Neural progenitor cell (in vitro differentiated cells): ENCODE results near the gene BIRC6. TPM values are rescaled to one million over a fixed set of nuclear protein-coding genes. Genes with fewer than 3 reads are reported as not detected.

ENCODE experiments used
- DNase-seq: peaks from one replicate; pipeline ENCODE4 v3.0.0-alpha.2; 2016; ENCODE audit warnings: low spot score
- H2AFZ ChIP-seq: fragments of 200-600 bp; sonication (generic); replicated peaks from 2 replicates; pipeline ENCODE4 v1.6.1; 2016; ENCODE audit warnings: antibody characterized with exemption
- H3F3A ChIP-seq: fragments of 200-600 bp; sonication (generic); 2 replicates; pipeline ENCODE4 v1.6.1; 2016; ENCODE audit warnings: antibody characterized with exemption, low read depth
- H3K27ac ChIP-seq: fragments of 200-600 bp; sonication (generic); 2 replicates; pipeline ENCODE4 v1.5.1; 2016; ENCODE audit warnings: mild to moderate bottlenecking
- H3K27me3 ChIP-seq: fragments of 200-600 bp; sonication (generic); 2 replicates; pipeline ENCODE4 v1.6.1; 2016; ENCODE audit warnings: mild to moderate bottlenecking, moderate library complexity
- H3K36me3 ChIP-seq: fragments of 200-600 bp; sonication (generic); 2 replicates; pipeline ENCODE4 v1.5.1; 2016
- H3K4me1 ChIP-seq: fragments of 200-600 bp; sonication (generic); 2 replicates; pipeline ENCODE4 v1.6.1; 2016; ENCODE audit warnings: mixed run types
- H3K4me2 ChIP-seq: fragments of 200-600 bp; sonication (generic); 2 replicates; pipeline ENCODE4 v1.6.1; 2016
- H3K4me3 ChIP-seq: fragments of 200-600 bp; sonication (generic); 2 replicates; pipeline ENCODE4 v1.5.1; 2016
- H3K79me2 ChIP-seq: fragments of 200-600 bp; sonication (generic); 2 replicates; pipeline ENCODE4 v1.6.1; 2016; ENCODE audit warnings: low read depth
- H3K9ac ChIP-seq: fragments of 200-600 bp; sonication (generic); 2 replicates; pipeline ENCODE4 v1.6.1; 2016
- H3K9me3 ChIP-seq: fragments of 200-600 bp; sonication (generic); 2 replicates; pipeline ENCODE4 v1.5.1; 2016; ENCODE audit warnings: low read depth
- H4K20me1 ChIP-seq: fragments of 200-600 bp; sonication (generic); 2 replicates; pipeline ENCODE4 v1.6.1; 2016; ENCODE audit warnings: low read depth
- H3K27ac Mint-ChIP-seq: 3 replicates; pipeline ENCODE4 v1.8.0; 2021; ENCODE audit warnings: mixed read lengths
- H3K27me3 Mint-ChIP-seq: 2 replicates; pipeline ENCODE4 v1.8.0; 2022; ENCODE audit warnings: low read depth, mild to moderate bottlenecking, inconsistent platforms, moderate library complexity, mixed read lengths; ENCODE audit not compliant: insufficient read depth
- H3K36me3 Mint-ChIP-seq: 3 replicates; pipeline ENCODE4 v1.8.0; 2021; ENCODE audit warnings: mixed read lengths
- H3K4me1 Mint-ChIP-seq: 3 replicates; pipeline ENCODE4 v1.8.0; 2021; ENCODE audit warnings: mixed read lengths
- H3K4me3 Mint-ChIP-seq: 3 replicates; pipeline ENCODE4 v1.8.0; 2021; ENCODE audit warnings: mild to moderate bottlenecking, moderate library complexity, mixed read lengths
- H3K9me3 Mint-ChIP-seq: 3 replicates; pipeline ENCODE4 v1.8.0; 2020; ENCODE audit warnings: mixed read lengths
- CTCF ChIP-seq: fragments of 200-600 bp; sonication (generic); IDR thresholded peaks from 2 replicates; pipeline ENCODE4 v1.5.1; 2017; ENCODE audit warnings: antibody characterized with exemption, mild to moderate bottlenecking
- EZH2 ChIP-seq: fragments of 200-600 bp; sonication (generic); IDR thresholded peaks from 2 replicates; pipeline ENCODE4 v1.6.1; 2017; ENCODE audit warnings: antibody characterized with exemption, mild to moderate bottlenecking, moderate library complexity
- EZH2phosphoT487 ChIP-seq: fragments of 200-600 bp; sonication (generic); IDR thresholded peaks from 2 replicates; pipeline ENCODE4 v1.6.1; 2017; ENCODE audit warnings: antibody characterized with exemption
- total RNA-seq: library from RNA; depleted of rRNA; stranded (reverse); fragments of >200 nt; gene quantifications from 2 replicates; pipeline ENCODE4 v1.2.3, GENCODE V29; 2015; ENCODE audit warnings: low replicate concordance

Gene BIRC6
- total RNA-seq, 1 donor from 2014 or later = 105 TPM

- no peaks in the 10 kb centered on the region for H3K9me3 ChIP-seq
- no peaks in the 10 kb centered on the region for H3K27me3 ChIP-seq
- no peak overlapping the region for H3K27ac ChIP-seq
- no peaks in the 10 kb centered on the region for H3K79me2 ChIP-seq
- Mint-ChIP-seq H3K4me1 (no peaks in the 10 kb centered on the region), H3K36me3 (peaks cover 15% of the 10 kb centered on the region), H3K9me3 (no peaks in the 10 kb centered on the region), H3K27me3 (no peaks in the 10 kb centered on the region), H3K4me3 (no peak overlapping the region), H3K27ac (no peak overlapping the region)
- no peaks in the 10 kb centered on the region for H3K36me3 ChIP-seq
- H3F3A ChIP-seq = no peaks in the 10 kb centered on the region
- no peaks in the 10 kb centered on the region for H3K4me1 ChIP-seq
- no peak for TF ChIP-seq EZH2
- H3K4me2 ChIP-seq = no peak overlapping the region
- DNase-seq = no peak
- no peak overlapping the region for H3K9ac ChIP-seq
- no peak overlapping the region for H3K4me3 ChIP-seq
- H2AFZ ChIP-seq = no peak overlapping the region
- peaks cover 6% of the 10 kb centered on the region for H4K20me1 ChIP-seq
Observed at GRCh38 chr2:32399221-32399620, 42.4 kb downstream of the BIRC6 start.

GRCh38 chr2:32402091-32402490, 45.3 kb downstream of the BIRC6 start:
- H3K27me3 ChIP-seq = no peaks in the 10 kb centered on the region
- H2AFZ ChIP-seq = no peak overlapping the region
- no peaks in the 10 kb centered on the region for H3K9me3 Mint-ChIP-seq
- peaks cover 14% of the 10 kb centered on the region for H3K36me3 ChIP-seq
- DNase-seq = no peak
- no peaks in the 10 kb centered on the region for H3K4me1 Mint-ChIP-seq
- TF ChIP-seq EZH2phosphoT487 = no peak
- no peak for TF ChIP-seq EZH2
- no peak overlapping the region for H3K4me2 ChIP-seq
- H3K9ac ChIP-seq = no peak overlapping the region
- no peaks in the 10 kb centered on the region for H3F3A ChIP-seq
- H3K4me3 ChIP-seq = no peak overlapping the region
- peaks cover 6% of the 10 kb centered on the region for H4K20me1 ChIP-seq
- no peak overlapping the region for H3K4me3 Mint-ChIP-seq
- no peaks in the 10 kb centered on the region for H3K9me3 ChIP-seq
- no peaks in the 10 kb centered on the region for H3K79me2 ChIP-seq
- no peaks in the 10 kb centered on the region for H3K27me3 Mint-ChIP-seq
- H3K27ac ChIP-seq = no peak overlapping the region
- H3K4me1 ChIP-seq = no peaks in the 10 kb centered on the region
- no peak overlapping the region for H3K27ac Mint-ChIP-seq
- peaks cover 5% of the 10 kb centered on the region for H3K36me3 Mint-ChIP-seq

- H3K27me3 ChIP-seq = no peaks in the 10 kb centered on the region
- no peak overlapping the region for H3K27ac Mint-ChIP-seq
- peaks cover 5% of the 10 kb centered on the region for H3K36me3 Mint-ChIP-seq
- H3K79me2 ChIP-seq = no peaks in the 10 kb centered on the region
- no peak overlapping the region for H3K27ac ChIP-seq
- H3K27me3 Mint-ChIP-seq = no peaks in the 10 kb centered on the region
- H3K9me3 ChIP-seq = no peaks in the 10 kb centered on the region
- H3K4me2 ChIP-seq = no peak overlapping the region
- no peaks in the 10 kb centered on the region for H3F3A ChIP-seq
- H3K9me3 Mint-ChIP-seq = no peaks in the 10 kb centered on the region
- H3K4me3 ChIP-seq = no peak overlapping the region
- no peaks in the 10 kb centered on the region for H3K4me1 ChIP-seq
- H3K36me3 ChIP-seq = peaks cover 14% of the 10 kb centered on the region
- no peak overlapping the region for H2AFZ ChIP-seq
- no peak for DNase-seq
- TF ChIP-seq EZH2phosphoT487 (no peak), CTCF (no peak), EZH2 (no peak)
- no peak overlapping the region for H3K4me3 Mint-ChIP-seq
- no peaks in the 10 kb centered on the region for H3K4me1 Mint-ChIP-seq
- no peaks in the 10 kb centered on the region for H4K20me1 ChIP-seq
- H3K9ac ChIP-seq = no peak overlapping the region
Observed at GRCh38 chr2:32403782-32404181, 47.0 kb downstream of the BIRC6 start.

GRCh38 chr2:32404691-32405090, 47.9 kb downstream of the BIRC6 start:
- no peak for TF ChIP-seq EZH2phosphoT487
- TF ChIP-seq CTCF = no peak
- TF ChIP-seq EZH2 = no peak
- H3K9me3 ChIP-seq = no peaks in the 10 kb centered on the region
- Mint-ChIP-seq H3K27ac (no peak overlapping the region), H3K4me1 (no peaks in the 10 kb centered on the region), H3K27me3 (no peaks in the 10 kb centered on the region), H3K9me3 (no peaks in the 10 kb centered on the region), H3K4me3 (no peak overlapping the region), H3K36me3 (peaks cover 9% of the 10 kb centered on the region)
- no peaks in the 10 kb centered on the region for H3K4me1 ChIP-seq
- H3K4me2 ChIP-seq = no peak overlapping the region
- H3F3A ChIP-seq = no peaks in the 10 kb centered on the region
- no peaks in the 10 kb centered on the region for H3K79me2 ChIP-seq
- no peaks in the 10 kb centered on the region for H4K20me1 ChIP-seq
- no peak overlapping the region for H3K27ac ChIP-seq
- H3K27me3 ChIP-seq = no peaks in the 10 kb centered on the region
- no peak overlapping the region for H3K9ac ChIP-seq
- H2AFZ ChIP-seq = no peak overlapping the region
- H3K36me3 ChIP-seq = peaks cover 14% of the 10 kb centered on the region
- no peak for DNase-seq
- H3K4me3 ChIP-seq = no peak overlapping the region
